HEK293 (cell line): ENCODE data around the gene VPS18.

ENCODE experiments used
- AEBP2 ChIP-seq: fragments of 450-650 bp; formaldehyde crosslinking; IDR thresholded peaks from 2 replicates; pipeline ENCODE4 v1.5.1; 2016; ENCODE audit warnings: missing biosample characterization, missing genetic modification characterization, borderline replicate concordance
- BCL6B ChIP-seq: fragments of 450-650 bp; formaldehyde crosslinking; IDR thresholded peaks from 2 replicates; pipeline ENCODE4 v1.5.1; 2017; ENCODE audit warnings: missing biosample characterization, missing genetic modification characterization
- FEZF1 ChIP-seq: fragments of 450-650 bp; formaldehyde crosslinking; IDR thresholded peaks from 2 replicates; pipeline ENCODE4 v1.5.1; 2016; ENCODE audit warnings: missing biosample characterization, missing genetic modification characterization
- MEIS1 ChIP-seq: sonication (generic); formaldehyde crosslinking; IDR thresholded peaks from 2 replicates; pipeline ENCODE4 v1.8.1; 2022; ENCODE audit warnings: missing genetic modification reagents, mild to moderate bottlenecking, borderline replicate concordance
- RBAK ChIP-seq: fragments of 450-650 bp; formaldehyde crosslinking; IDR thresholded peaks from 2 replicates; pipeline ENCODE4 v1.5.1; 2016; ENCODE audit warnings: missing biosample characterization, missing genetic modification characterization
- SETDB1 ChIP-seq: IDR thresholded peaks from one replicate; pipeline ENCODE4 v1.6.1; 2017; ENCODE audit warnings: mild to moderate bottlenecking, low read length, moderate library complexity, mixed read lengths; ENCODE audit not compliant: insufficient read length
- TRIM28 ChIP-seq: IDR thresholded peaks from 2 replicates; pipeline ENCODE4 v1.6.1; 2011; ENCODE audit warnings: low read length, control low read depth, borderline replicate concordance
- TSHZ1 ChIP-seq: fragments of 450-650 bp; formaldehyde crosslinking; IDR thresholded peaks from 2 replicates; pipeline ENCODE4 v1.5.1; 2016; ENCODE audit warnings: missing biosample characterization, missing genetic modification characterization, borderline replicate concordance
- YY1 ChIP-seq: fragments of 450-650 bp; formaldehyde crosslinking; IDR thresholded peaks from 2 replicates; pipeline ENCODE4 v1.5.1; 2018; ENCODE audit warnings: missing biosample characterization, missing genetic modification characterization
- ZBTB44 ChIP-seq: fragments of 450-650 bp; IDR thresholded peaks from 2 replicates; pipeline ENCODE4 v1.5.1; 2018; ENCODE audit warnings: missing biosample characterization, mild to moderate bottlenecking, missing genetic modification characterization
- ZBTB6 ChIP-seq: fragments of 450-650 bp; formaldehyde crosslinking; IDR thresholded peaks from 2 replicates; pipeline ENCODE4 v1.5.1; 2017; ENCODE audit warnings: missing biosample characterization, missing genetic modification characterization
- ZBTB7A ChIP-seq: fragments of 450-650 bp; formaldehyde crosslinking; IDR thresholded peaks from 2 replicates; pipeline ENCODE4 v1.5.1; 2016; ENCODE audit warnings: low read depth, missing biosample characterization, missing genetic modification characterization
- ZNF184 ChIP-seq: fragments of 450-650 bp; IDR thresholded peaks from 2 replicates; pipeline ENCODE4 v1.5.1; 2018; ENCODE audit warnings: missing biosample characterization, mild to moderate bottlenecking, missing genetic modification characterization
- ZNF221 ChIP-seq: fragments of 450-650 bp; formaldehyde crosslinking; IDR thresholded peaks from 2 replicates; pipeline ENCODE4 v1.5.1; 2017; ENCODE audit warnings: missing biosample characterization, missing genetic modification characterization, borderline replicate concordance
- ZNF239 ChIP-seq: fragments of 450-650 bp; formaldehyde crosslinking; IDR thresholded peaks from 2 replicates; pipeline ENCODE4 v1.5.1; 2016; ENCODE audit warnings: missing biosample characterization, missing genetic modification characterization
- ZNF398 ChIP-seq: fragments of 450-650 bp; formaldehyde crosslinking; IDR thresholded peaks from 2 replicates; pipeline ENCODE4 v1.5.1; 2017; ENCODE audit warnings: missing biosample characterization, missing genetic modification characterization
- ZNF423 ChIP-seq: fragments of 450-650 bp; formaldehyde crosslinking; IDR thresholded peaks from 2 replicates; pipeline ENCODE4 v1.5.1; 2016; ENCODE audit warnings: missing biosample characterization, missing genetic modification characterization
- ZNF433 ChIP-seq: fragments of 450-650 bp; formaldehyde crosslinking; IDR thresholded peaks from 2 replicates; pipeline ENCODE4 v1.5.1; 2016; ENCODE audit warnings: missing biosample characterization, missing genetic modification characterization, low read depth
- ZNF530 ChIP-seq: fragments of 450-650 bp; formaldehyde crosslinking; IDR thresholded peaks from 2 replicates; pipeline ENCODE4 v1.5.1; 2016; ENCODE audit warnings: low read depth, missing biosample characterization, missing genetic modification characterization
- ZNF560 ChIP-seq: fragments of 450-650 bp; formaldehyde crosslinking; IDR thresholded peaks from 2 replicates; pipeline ENCODE4 v1.5.1; 2017; ENCODE audit warnings: missing biosample characterization, missing genetic modification characterization, borderline replicate concordance
- ZNF621 ChIP-seq: fragments of 450-650 bp; formaldehyde crosslinking; IDR thresholded peaks from 2 replicates; pipeline ENCODE4 v1.5.1; 2017; ENCODE audit warnings: missing biosample characterization, missing genetic modification characterization
- ZNF624 ChIP-seq: fragments of 450-650 bp; formaldehyde crosslinking; IDR thresholded peaks from 2 replicates; pipeline ENCODE4 v1.5.1; 2017; ENCODE audit warnings: missing biosample characterization, missing genetic modification characterization
- ZNF707 ChIP-seq: fragments of 450-650 bp; formaldehyde crosslinking; IDR thresholded peaks from 2 replicates; pipeline ENCODE4 v1.5.1; 2016; ENCODE audit warnings: missing biosample characterization, missing genetic modification characterization
- ZSCAN16 ChIP-seq: fragments of 450-650 bp; formaldehyde crosslinking; IDR thresholded peaks from 2 replicates; pipeline ENCODE4 v1.5.1; 2016; ENCODE audit warnings: missing biosample characterization, missing genetic modification characterization
- ZSCAN30 ChIP-seq: fragments of 450-650 bp; IDR thresholded peaks from 2 replicates; pipeline ENCODE4 v1.5.1; 2018; ENCODE audit warnings: missing biosample characterization, mild to moderate bottlenecking, missing genetic modification characterization, moderate library complexity
- ZXDB ChIP-seq: fragments of 450-650 bp; formaldehyde crosslinking; IDR thresholded peaks from 2 replicates; pipeline ENCODE4 v1.5.1; 2016; ENCODE audit warnings: missing biosample characterization, missing genetic modification characterization

VPS18 gene

GRCh38 chr15:40927873-40928806 is 33.9 kb downstream of the VPS18 start (continued):
- TF ChIP-seq ZBTB44 (tag by site-specific recombination) (no peak), ZNF707 (tag by site-specific recombination) (no peak), YY1 (tag by site-specific recombination) (no peak), TSHZ1 (tag by site-specific recombination) (no peak), ZBTB7A (tag by site-specific recombination) (no peak), ZNF184 (tag by site-specific recombination) (no peak), ZNF624 (tag by site-specific recombination) (no peak), AEBP2 (tag by site-specific recombination) (no peak), ZNF221 (tag by site-specific recombination) (no peak), RBAK (no peak), SETDB1 (no peak), ZSCAN16 (no peak), ZNF239 (no peak), ZSCAN30 (tag by site-specific recombination) (no peak), ZNF530 (tag by site-specific recombination) (no peak), ZXDB (tag by site-specific recombination) (no peak), TRIM28 (no peak), ZNF398 (tag by site-specific recombination) (peak; percentile 45; the same call in 1 of the 2 replicates), ZNF433 (tag by site-specific recombination) (no peak), BCL6B (no peak), ZNF423 (tag by site-specific recombination) (no peak), MEIS1 (CRISPR knock-in tag) (no peak), ZNF621 (tag by site-specific recombination) (no peak), ZBTB6 (tag by site-specific recombination) (no peak), ZNF560 (no peak), FEZF1 (no peak)
